VCaP (cell line): ENCODE results near the gene FBXO7.

Experiments
- H3K27ac ChIP-seq: fragments of 450-650 bp; 2 replicates; pipeline ENCODE4 v1.5.1; 2017
- TF ChIP-seq, protein P1 (sequence below): fragments of 450-650 bp; conservative IDR thresholded peaks from 2 replicates; pipeline ENCODE4 v1.5.1; 2017; ENCODE audit warnings: mild to moderate bottlenecking, moderate library complexity

Gene FBXO7

GRCh38 chr22:32538521-32538920 lies 63.9 kb downstream of the FBXO7 start:
- no peak overlapping the region for H3K27ac ChIP-seq
- TF ChIP-seq, protein P1, sequence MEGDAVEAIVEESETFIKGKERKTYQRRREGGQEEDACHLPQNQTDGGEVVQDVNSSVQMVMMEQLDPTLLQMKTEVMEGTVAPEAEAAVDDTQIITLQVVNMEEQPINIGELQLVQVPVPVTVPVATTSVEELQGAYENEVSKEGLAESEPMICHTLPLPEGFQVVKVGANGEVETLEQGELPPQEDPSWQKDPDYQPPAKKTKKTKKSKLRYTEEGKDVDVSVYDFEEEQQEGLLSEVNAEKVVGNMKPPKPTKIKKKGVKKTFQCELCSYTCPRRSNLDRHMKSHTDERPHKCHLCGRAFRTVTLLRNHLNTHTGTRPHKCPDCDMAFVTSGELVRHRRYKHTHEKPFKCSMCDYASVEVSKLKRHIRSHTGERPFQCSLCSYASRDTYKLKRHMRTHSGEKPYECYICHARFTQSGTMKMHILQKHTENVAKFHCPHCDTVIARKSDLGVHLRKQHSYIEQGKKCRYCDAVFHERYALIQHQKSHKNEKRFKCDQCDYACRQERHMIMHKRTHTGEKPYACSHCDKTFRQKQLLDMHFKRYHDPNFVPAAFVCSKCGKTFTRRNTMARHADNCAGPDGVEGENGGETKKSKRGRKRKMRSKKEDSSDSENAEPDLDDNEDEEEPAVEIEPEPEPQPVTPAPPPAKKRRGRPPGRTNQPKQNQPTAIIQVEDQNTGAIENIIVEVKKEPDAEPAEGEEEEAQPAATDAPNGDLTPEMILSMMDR = no peak

DNA sequence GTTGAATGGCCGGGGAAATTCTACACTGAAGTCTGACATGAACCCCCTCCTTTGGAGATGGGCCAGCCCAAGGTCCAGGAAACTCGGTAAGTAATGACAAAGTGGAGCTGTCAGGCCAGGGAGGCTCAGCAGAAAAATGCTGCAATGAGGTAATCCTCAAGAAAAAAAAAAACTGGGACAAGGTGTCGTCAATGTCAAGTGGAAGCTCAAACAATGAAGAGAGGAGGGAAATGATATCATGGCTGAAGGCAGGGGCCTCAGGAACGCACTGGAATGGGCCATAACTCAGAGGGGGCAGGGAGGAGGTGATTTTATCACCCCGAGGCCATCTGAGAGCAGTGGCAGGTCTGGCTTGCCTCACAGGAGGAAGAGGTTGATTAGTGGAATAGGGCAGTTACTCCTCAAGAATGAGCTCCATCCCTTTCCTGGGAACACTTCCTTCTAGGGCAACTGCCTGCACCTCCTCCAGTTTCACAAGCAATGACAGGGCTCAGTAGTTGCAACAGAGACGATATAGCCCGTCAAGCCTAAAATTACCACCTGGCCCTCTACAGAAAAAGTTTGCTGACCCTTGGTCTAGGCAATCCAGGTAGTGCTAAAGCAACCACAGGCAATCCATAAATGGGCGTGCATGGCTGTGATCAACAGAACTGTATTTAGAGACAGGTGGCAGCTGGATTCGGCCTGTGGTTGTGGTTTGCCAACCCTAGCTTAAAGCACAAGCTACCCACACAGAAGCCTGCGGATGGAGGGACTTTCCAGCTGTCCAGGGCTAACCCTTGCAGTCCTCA lies 65.2 kb downstream of the FBXO7 start:
- TF ChIP-seq, protein P1 = no peak
- no peak overlapping the region for H3K27ac ChIP-seq

DNA sequence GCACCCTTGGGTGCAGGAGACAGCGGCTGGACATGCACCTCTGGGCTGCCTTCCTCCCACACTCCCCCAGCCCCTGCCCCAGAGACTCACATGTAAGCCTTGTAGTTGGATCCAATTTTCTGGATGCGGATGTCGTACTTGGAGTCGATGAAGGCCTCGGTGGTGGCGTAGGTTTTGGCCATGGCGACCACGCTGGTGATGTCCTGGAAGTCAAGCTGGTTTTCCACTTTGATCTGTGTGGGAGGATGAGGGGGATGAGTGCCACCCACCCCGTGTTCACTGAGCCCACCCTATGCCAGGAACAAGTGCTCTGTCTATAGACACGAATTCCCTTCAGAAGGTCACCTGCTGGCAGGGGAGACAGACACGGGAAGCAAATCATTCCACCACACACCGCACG lies 66.9 kb downstream of the FBXO7 start:
- no peak overlapping the region for H3K27ac ChIP-seq
- TF ChIP-seq, protein P1 = no peak

- no peak overlapping the region for H3K27ac ChIP-seq
- TF ChIP-seq, protein P1 = no peak
Measured at GRCh38 chr22:32542066-32542676, 67.6 kb downstream of the FBXO7 start.

GRCh38 chr22:32542677-32543357 lies 68.2 kb downstream of the FBXO7 start:
- no peak overlapping the region for H3K27ac ChIP-seq
- TF ChIP-seq, protein P1 = no peak

DNA sequence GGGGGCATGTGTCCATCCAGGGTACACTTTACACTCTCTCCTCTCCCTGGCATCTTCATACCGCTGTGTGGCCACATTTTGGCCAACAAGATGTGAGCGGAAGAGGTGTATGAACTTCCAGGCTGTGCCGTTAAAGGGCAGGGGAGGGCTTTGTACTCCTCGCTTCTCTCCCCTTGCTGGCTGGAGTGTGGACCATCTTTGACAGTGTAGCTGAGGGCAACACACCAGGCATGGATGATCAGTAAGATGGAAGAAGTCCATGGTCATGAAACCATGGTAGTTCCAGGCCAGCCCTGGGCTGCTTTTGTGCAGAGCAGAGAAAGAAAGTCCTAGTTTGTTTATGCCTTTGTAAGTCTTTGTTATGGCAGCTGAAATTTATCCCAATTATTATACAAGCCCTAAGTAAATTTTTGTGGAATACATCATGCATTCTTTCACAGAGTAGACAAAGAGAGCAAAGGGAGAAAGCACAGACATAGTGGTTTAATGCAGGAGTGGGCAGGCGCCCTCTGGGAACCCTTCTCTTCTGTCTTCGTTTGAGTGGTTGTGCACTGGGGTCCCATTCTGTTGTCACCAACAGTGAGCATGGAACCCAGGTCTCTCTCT lies 70.4 kb downstream of the FBXO7 start:
- TF ChIP-seq, protein P1 = no peak
- H3K27ac ChIP-seq = no peak overlapping the region

- TF ChIP-seq, protein P1 = no peak
- no peak overlapping the region for H3K27ac ChIP-seq
Measured at GRCh38 chr22:32545801-32546200, 71.2 kb downstream of the FBXO7 start.
